Uterus (tissue), 4 donors: ENCODE data around the gene FLACC1. TPM values are rescaled to one million over a fixed set of nuclear protein-coding genes. Genes with fewer than 3 reads are reported as not detected.

Experiments used
- DNase-seq, 2 donors: peaks; one replicate each; pipeline ENCODE4 v3.0.0-alpha.2; 2019 to 2020
- H3K27ac ChIP-seq, 2 donors: fragments of 200-600 bp; sonication (generic); 1 replicate in 1 of 2; 2 replicates in 1 of 2; pipeline ENCODE4 v1.5.1; 2016 to 2018
- H3K27me3 ChIP-seq, 2 donors: fragments of 200-600 bp; sonication (generic); one replicate each; pipeline ENCODE4 v1.5.1; 2018 to 2019; ENCODE audit warnings: control low read depth in 1 of 2
- H3K36me3 ChIP-seq, 2 donors: fragments of 200-600 bp; sonication (generic); one replicate each; pipeline ENCODE4 v1.5.1; 2019; ENCODE audit warnings: control low read depth in 1 of 2
- H3K4me1 ChIP-seq, 2 donors: fragments of 200-600 bp; sonication (generic); one replicate each; pipeline ENCODE4 v1.5.1; 2018 to 2019; ENCODE audit warnings: control low read depth in 1 of 2
- H3K4me3 ChIP-seq, 2 donors: fragments of 200-600 bp; sonication (generic); 1 replicate in 1 of 2; 2 replicates in 1 of 2; pipeline ENCODE4 v1.5.1; 2018 to 2019; ENCODE audit warnings: mild to moderate bottlenecking in 1 of 2
- H3K9me3 ChIP-seq, 2 donors: fragments of 200-600 bp; sonication (generic); one replicate each; pipeline ENCODE4 v1.5.1; 2019; ENCODE audit warnings: control low read depth in 1 of 2
- POLR2A ChIP-seq, 2 donors: fragments of 450-650 bp; IDR thresholded peaks; one replicate each; pipeline ENCODE4 v1.6.1; 2016; ENCODE audit warnings: antibody characterized with exemption in 2 of 2, mild to moderate bottlenecking in 1 of 2, moderate library complexity in 1 of 2
- intact Hi-C: fragments of 100-400 bp; cut with DNase I; formaldehyde crosslinking; loops from one replicate; pipeline ENCODE4 v1.15.1; 2023; ENCODE audit warnings: low total_unique reads
- total RNA-seq, 4 donors: library from RNA; depleted of rRNA in 3 of 4; stranded (reverse); fragments of >200 nt in 3 of 4; gene quantifications; one replicate each; pipeline versions ENCODE4 v1.1.0 to v1.2.4, GENCODE V29; 2014 to 2023
- TF ChIP-seq, protein P1 (sequence below), 4 experiments: fragments of 200-600 bp in 2 of 4; fragments of 450-650 bp in 2 of 4; sonication (generic) in 2 of 4; IDR thresholded peaks; one replicate each; pipeline ENCODE4 v1.5.1; 2016 to 2019; ENCODE audit warnings: antibody characterized with exemption in 4 of 4, mild to moderate bottlenecking in 2 of 4, moderate library complexity in 1 of 4
- donor health status: DM: yes; HTN: yes; CAD: no.

FLACC1 gene
- total RNA-seq, 4 donors from 2014 or later = 0.26 to 2.0 (median 1.5) TPM; not detected in 1

DNA sequence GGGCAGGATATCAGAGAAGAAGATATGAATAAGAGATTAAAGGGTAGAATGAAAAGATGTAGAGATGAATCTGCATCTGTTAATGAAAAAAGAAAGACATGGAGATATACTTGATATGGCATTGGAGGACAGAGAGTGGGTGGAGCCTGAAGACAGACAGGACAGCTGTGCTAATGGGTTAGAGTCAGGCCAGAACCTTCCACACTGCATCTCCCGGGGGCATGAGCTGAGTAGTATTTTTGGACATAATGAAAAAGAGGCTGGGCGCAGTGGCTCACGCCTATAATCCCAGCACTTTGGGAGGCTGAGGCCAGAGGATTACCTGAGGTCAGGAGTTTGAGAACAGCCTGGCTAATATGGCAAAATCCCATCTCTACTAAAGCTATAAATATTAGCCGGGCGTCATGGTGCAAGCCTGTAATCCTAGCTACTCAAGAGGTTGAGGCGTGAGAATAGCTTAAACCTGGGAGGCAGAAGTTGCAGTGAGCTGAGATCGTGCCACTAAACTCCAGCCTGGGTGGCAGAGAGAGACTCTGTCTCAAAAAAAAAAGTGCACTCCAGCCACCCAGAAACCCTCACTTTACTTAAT is 11.4 kb downstream of the FLACC1 start:
- H3K4me3 ChIP-seq = no peak overlapping the region
- TF ChIP-seq, protein P1, sequence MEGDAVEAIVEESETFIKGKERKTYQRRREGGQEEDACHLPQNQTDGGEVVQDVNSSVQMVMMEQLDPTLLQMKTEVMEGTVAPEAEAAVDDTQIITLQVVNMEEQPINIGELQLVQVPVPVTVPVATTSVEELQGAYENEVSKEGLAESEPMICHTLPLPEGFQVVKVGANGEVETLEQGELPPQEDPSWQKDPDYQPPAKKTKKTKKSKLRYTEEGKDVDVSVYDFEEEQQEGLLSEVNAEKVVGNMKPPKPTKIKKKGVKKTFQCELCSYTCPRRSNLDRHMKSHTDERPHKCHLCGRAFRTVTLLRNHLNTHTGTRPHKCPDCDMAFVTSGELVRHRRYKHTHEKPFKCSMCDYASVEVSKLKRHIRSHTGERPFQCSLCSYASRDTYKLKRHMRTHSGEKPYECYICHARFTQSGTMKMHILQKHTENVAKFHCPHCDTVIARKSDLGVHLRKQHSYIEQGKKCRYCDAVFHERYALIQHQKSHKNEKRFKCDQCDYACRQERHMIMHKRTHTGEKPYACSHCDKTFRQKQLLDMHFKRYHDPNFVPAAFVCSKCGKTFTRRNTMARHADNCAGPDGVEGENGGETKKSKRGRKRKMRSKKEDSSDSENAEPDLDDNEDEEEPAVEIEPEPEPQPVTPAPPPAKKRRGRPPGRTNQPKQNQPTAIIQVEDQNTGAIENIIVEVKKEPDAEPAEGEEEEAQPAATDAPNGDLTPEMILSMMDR (IDR thresholded peaks at IDR 0.05) = no peak
- no peak for TF ChIP-seq POLR2A (IDR thresholded peaks at IDR 0.05)
- no peaks in the 10 kb centered on the region for H3K36me3 ChIP-seq
- H3K27me3 ChIP-seq = no peaks in the 10 kb centered on the region
- intact Hi-C loops = no loop called here
- no peaks in the 10 kb centered on the region for H3K9me3 ChIP-seq
- no peak for DNase-seq
- H3K4me1 ChIP-seq = no peaks in the 10 kb centered on the region
- no peak overlapping the region for H3K27ac ChIP-seq

DNA sequence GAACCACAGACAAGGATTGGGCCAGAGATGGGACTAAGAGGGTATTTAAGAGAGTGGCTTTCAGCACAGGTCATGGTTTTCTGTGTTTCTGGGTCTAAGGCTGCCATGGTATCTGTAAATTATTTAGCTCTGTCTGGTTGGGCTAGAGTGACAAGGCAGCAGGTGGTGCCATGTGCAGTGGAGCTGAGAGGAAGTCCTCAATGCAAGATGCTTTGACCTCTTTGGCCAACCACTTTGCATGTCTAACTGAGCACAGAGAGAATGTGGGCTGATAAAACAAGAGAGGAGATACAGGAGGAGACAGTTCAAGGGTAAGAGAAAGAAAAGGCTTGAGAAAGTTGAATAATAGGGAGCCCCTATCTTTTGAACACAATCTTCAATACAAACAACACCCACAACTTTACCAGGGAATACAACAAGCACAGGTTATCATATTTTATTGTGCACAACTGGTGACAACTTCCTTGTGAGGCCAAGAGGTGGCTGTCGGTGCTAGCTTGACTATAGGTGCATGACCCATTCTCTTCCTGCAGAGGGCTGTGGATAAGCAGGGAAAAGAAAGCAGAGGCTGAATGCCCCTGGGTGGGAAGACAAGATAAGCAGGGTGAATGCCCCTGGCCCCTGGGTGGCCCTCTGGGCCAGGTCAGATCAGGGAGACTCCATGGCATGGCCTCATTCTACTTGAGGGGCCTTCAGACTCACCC is 12.3 kb downstream of the FLACC1 start:
- Histone ChIP-seq H3K27me3 (no peaks in the 10 kb centered on the region), H3K27ac (no peak overlapping the region), H3K4me1 (no peaks in the 10 kb centered on the region), H3K36me3 (no peaks in the 10 kb centered on the region), H3K4me3 (no peak overlapping the region), H3K9me3 (no peaks in the 10 kb centered on the region)
- no peak for TF ChIP-seq POLR2A (IDR thresholded peaks at IDR 0.05)
- TF ChIP-seq, protein P1 (IDR thresholded peaks at IDR 0.05) = no peak
- DNase-seq = no peak
- intact Hi-C loops = no loop called here

DNA sequence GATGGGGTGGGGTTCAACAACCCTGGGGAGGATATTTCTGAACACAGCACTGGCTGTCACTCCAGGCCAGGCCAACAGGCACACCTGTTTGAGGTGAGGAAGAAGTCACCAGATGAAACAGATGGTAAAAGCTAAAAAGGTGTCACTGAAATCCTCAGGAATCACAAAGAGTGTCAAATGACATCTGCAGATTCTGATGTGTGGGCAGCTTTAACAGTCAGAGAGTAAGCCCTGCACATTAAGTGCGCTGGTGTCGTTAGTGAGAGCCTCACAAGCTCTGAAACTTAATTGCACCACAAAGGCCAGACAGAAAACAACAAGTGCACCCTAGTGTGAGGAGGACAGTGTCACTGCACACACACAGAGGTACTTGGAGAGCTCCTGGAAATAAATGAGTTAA is 13.6 kb downstream of the FLACC1 start:
- no peak for TF ChIP-seq POLR2A (IDR thresholded peaks at IDR 0.05)
- TF ChIP-seq, protein P1 (IDR thresholded peaks at IDR 0.05) = no peak
- H3K9me3 ChIP-seq = no peaks in the 10 kb centered on the region
- intact Hi-C loops = no loop called here
- H3K27ac ChIP-seq = no peak overlapping the region
- DNase-seq = no peak
- no peaks in the 10 kb centered on the region for H3K36me3 ChIP-seq
- no peaks in the 10 kb centered on the region for H3K27me3 ChIP-seq
- H3K4me1 ChIP-seq = no peaks in the 10 kb centered on the region
- no peak overlapping the region for H3K4me3 ChIP-seq

DNA sequence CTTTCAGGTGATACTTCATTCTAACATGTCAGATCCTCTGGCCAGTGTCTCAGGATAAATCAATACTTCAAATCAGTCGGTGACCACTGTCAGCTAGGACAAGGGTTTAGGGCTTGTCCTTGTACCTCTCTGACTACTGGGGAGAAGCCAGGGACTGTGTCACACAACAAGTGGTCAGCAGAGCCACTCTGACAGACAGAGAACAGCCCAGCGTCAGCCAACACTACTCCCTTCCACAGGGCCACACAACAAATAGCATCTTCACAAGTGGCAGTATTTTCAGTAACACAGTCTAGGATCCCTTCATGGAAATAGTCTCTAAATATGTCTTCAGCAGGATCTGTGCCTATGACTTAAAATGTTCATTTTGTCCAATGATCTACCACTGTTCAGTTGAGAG is 14.2 kb downstream of the FLACC1 start:
- Histone ChIP-seq H3K27me3 (no peaks in the 10 kb centered on the region), H3K9me3 (no peaks in the 10 kb centered on the region), H3K27ac (no peak overlapping the region), H3K4me3 (no peak overlapping the region), H3K4me1 (no peaks in the 10 kb centered on the region), H3K36me3 (no peaks in the 10 kb centered on the region)
- intact Hi-C loops = no loop called here
- no peak for DNase-seq
- TF ChIP-seq, protein P1 (IDR thresholded peaks at IDR 0.05) = no peak
- no peak for TF ChIP-seq POLR2A (IDR thresholded peaks at IDR 0.05)

DNA sequence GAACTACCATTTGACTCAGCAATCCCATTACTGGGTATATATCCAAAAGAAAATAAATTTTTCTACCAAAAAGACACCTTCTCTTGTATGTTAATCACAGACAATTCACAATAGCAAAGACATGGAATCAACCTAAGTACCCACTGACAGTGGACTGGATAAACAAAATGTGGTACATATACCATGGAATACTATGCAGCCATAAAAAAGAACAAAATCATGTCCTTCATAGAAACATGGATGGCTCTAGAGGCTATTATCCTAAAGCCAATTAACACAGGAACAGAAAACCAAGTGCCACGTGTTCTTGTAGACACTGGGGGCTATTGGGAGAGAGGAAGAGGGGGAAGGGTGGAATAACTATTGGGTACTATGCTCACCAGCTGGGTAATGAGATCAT is 27.7 kb downstream of the FLACC1 start:
- no peaks in the 10 kb centered on the region for H3K36me3 ChIP-seq
- no peaks in the 10 kb centered on the region for H3K9me3 ChIP-seq
- no peaks in the 10 kb centered on the region for H3K27me3 ChIP-seq
- no peak for TF ChIP-seq POLR2A (IDR thresholded peaks at IDR 0.05)
- TF ChIP-seq, protein P1 (IDR thresholded peaks at IDR 0.05) = no peak
- no peaks in the 10 kb centered on the region for H3K4me1 ChIP-seq
- DNase-seq = no peak
- intact Hi-C loops = no loop called here
- no peak overlapping the region for H3K4me3 ChIP-seq
- no peak overlapping the region for H3K27ac ChIP-seq
